ENCODE results near the gene FRMPD4. TPM values are rescaled to one million over a fixed set of nuclear protein-coding genes. Genes with fewer than 3 reads are reported as not detected.

The FRMPD4 gene
- under 0.01 TPM in 1 of 2 replicates, not detected in the other for total RNA-seq

DNA sequence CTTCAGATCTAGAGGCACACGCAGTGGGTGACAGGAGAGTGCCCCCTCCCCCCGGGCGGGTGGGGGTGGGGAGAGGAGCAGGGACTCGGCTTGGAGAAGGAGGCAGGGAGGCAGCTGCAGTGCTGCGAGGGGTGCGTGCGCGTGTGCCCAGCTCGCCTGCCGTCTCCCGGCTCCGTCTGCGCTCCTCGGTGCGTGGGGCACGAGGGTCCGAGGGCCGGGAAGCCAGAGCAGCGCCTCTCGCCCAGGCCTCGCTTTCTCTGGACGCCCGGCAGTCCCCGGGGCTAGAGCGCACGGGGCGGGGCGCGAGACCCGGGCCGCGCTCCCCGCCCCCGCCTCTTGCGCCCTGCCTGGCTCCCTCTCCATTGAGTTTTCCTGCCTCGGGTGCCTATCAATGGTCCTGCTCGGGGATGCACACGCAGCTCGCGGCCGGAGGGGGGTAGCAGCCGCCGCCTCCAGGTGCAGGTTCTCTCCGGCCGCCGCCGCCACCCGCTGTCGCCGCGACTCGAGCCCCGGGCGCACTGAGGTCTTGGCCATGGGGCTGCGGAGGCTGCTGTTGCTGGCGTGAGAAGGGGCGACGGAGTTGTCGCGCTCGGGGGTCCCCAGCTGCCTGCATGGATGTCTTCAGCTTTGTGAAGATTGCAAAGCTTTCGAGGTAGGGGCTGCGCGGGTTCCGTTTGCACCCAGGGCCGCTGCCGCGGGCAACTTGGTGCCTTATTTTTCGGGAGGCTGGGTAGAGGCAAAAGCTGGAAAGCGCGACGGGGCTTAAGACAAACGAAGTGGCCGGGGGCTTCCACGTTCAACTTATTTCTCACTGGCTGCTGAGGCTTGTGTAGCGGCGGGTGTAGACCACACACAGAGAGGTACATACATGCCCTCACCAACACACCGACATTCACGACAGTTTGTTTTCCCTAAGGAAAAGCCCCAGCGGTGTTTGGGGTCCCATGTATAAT, at the start of gene FRMPD4:
FRMPD4 (plus strand) TSS at position 113 of the 953 bp plus-strand sequence; CDS start at position 612, 499 bp downstream.

Small RNAs within 50 kb of the gene (small RNA-seq; reads per million reads assigned to genes)
- gene AC119619.1 (not detected), gene RF00019 (not detected), gene RN7SKP290 (not detected)
